SK-N-SH treated with all-trans-retinoic acid at 6 μM for 48 hours (cell line): Measurements from ENCODE around the gene ANKHD1.

ENCODE experiments used
- ESRRG ChIP-seq: fragments of 250-450 bp; sonication (Bioruptor Pico); IDR thresholded peaks from 2 replicates; pipeline ENCODE4 v1.6.1; 2021; ENCODE audit warnings: mild to moderate bottlenecking
- ZC3H10 ChIP-seq: fragments of 250-450 bp; sonication (Bioruptor Pico); IDR thresholded peaks from 2 replicates; pipeline ENCODE4 v1.5.1; 2021; ENCODE audit warnings: mild to moderate bottlenecking, moderate library complexity
- ZFP3 ChIP-seq: fragments of 250-450 bp; sonication (Bioruptor Pico); IDR thresholded peaks from 2 replicates; pipeline ENCODE4 v1.5.0; 2020; ENCODE audit warnings: mild to moderate bottlenecking, moderate library complexity
- ZNF70 ChIP-seq: fragments of 450-650 bp; formaldehyde crosslinking; IDR thresholded peaks from 2 replicates; pipeline ENCODE4 v1.5.0; 2020; ENCODE audit warnings: mild to moderate bottlenecking, moderate library complexity

DNA sequence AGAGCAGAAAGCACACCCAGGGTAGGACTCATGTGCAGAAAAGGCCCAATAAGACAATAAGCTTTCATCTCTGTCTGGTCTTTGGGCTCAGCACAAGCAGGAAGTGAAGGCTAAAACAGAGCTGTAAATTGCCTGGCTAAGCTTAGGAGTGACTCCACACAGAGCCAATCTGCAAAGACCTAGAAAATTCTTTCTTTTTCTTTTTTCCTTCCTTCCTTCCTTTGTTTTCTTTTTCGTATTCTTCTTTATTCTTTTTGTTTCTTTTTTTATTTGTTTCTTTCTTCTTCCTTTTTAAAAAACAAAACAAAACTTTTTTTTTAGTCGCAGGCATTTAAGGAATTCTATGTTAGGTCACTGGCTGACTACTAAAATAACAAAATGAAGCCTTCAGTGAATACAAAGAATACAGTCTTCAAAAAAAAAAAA, 175.2 kb downstream of the ANKHD1 start:
- TF ChIP-seq ESRRG (CRISPR knock-in tag) (no peak), ZFP3 (no peak), ZNF70 (CRISPR knock-in tag) (no peak), ZC3H10 (CRISPR knock-in tag) (no peak)
